22Rv1 (cell line): ENCODE data around the gene CHEK1.

Source experiments
- CTCF ChIP-seq: fragments of 450-650 bp; IDR thresholded peaks from 2 replicates; pipeline ENCODE4 v1.5.1; 2017; ENCODE audit warnings: mild to moderate bottlenecking
- ZFX ChIP-seq: fragments of 450-650 bp; IDR thresholded peaks from 2 replicates; pipeline ENCODE4 v1.6.1; 2017; ENCODE audit warnings: antibody characterized with exemption, borderline replicate concordance

DNA sequence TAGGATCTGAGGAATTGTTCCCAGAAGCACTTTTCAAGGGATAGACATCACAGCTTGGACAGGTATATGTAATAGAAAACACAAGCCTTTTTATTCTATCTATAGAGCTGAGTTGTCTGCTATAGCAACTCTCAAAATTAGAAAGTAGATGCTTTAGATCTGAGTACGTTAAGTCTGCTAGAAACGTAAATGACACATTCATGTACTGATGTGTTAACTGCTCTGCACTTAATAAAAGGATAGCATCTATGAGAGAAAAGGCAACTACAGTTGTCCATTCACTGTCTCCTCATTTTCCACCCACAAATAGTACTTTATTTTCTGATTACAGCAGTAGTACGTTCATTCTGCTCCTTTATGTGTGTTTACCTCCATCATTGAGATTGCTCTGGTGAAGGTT, 38.3 kb upstream of the CHEK1 start:
- TF ChIP-seq CTCF (no peak), ZFX (no peak)
